ENCODE data around the gene TTC7B.

The TTC7B gene

DNA sequence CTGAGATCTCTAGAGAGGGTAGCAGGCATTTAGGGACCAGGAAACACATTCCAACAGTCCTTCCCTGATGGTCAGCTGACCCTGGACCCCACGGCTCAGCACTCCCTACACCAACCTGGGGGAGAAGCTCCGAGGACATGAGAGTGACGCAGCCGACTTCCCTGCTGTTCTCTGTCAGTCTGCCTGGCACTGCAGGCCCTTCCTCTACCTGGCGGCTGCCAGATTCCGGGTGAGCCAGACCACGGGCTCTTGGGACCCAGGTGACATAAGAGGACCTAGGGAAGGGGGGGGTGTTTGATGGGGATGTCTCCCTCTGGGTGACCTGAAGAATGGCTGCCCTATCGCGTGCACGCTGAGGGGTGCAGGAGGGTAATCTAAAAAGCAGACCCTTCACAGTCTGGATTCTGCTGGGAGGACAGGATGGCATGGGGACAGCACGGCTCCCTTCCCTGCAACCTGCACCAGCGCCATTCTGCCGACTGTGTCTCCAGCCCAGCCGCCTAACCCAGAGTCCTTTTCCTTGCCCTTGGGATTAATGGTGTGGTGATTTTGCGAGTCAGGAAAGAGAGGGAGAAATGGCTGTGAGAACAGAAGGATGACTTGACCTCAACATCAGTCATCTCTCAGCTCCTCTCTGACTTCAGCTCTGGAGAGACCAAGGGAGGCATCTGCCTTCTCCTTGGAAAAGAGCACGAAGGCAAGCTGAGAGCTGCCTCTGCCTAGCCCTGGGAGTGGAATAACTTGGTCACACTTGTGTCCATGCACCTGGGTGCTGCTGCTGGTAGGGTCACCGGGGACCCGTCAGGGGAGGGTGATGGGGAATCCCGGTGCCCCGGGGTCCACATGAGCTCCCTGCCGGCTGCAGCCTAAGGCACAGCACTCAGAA is 260.9 kb downstream of the TTC7B start:
- TF ChIP-seq, protein P1, sequence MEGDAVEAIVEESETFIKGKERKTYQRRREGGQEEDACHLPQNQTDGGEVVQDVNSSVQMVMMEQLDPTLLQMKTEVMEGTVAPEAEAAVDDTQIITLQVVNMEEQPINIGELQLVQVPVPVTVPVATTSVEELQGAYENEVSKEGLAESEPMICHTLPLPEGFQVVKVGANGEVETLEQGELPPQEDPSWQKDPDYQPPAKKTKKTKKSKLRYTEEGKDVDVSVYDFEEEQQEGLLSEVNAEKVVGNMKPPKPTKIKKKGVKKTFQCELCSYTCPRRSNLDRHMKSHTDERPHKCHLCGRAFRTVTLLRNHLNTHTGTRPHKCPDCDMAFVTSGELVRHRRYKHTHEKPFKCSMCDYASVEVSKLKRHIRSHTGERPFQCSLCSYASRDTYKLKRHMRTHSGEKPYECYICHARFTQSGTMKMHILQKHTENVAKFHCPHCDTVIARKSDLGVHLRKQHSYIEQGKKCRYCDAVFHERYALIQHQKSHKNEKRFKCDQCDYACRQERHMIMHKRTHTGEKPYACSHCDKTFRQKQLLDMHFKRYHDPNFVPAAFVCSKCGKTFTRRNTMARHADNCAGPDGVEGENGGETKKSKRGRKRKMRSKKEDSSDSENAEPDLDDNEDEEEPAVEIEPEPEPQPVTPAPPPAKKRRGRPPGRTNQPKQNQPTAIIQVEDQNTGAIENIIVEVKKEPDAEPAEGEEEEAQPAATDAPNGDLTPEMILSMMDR (IDR thresholded peaks at IDR 0.05) = no peak

DNA sequence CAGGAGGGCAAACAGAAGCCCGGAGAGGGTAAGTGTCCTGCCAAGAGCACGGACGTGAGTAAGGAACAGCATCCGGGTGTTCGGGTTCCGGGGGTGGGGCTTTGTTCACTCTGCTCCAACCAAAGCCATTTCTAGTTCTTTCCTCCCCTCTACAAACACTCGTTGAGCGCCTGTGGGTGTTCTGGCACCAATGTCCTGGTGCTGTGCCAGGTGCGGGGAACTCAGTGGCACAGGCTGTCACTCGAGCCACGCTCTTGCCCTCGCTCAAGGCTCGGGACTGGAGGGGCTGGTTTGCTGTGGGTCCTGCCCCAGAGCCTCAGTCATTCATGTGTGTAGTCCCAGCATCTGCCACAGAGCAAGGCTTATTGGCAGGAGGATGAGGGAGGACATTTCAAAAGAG is 261.9 kb downstream of the TTC7B start:
- TF ChIP-seq, protein P1 (IDR thresholded peaks at IDR 0.05) = no peak

DNA sequence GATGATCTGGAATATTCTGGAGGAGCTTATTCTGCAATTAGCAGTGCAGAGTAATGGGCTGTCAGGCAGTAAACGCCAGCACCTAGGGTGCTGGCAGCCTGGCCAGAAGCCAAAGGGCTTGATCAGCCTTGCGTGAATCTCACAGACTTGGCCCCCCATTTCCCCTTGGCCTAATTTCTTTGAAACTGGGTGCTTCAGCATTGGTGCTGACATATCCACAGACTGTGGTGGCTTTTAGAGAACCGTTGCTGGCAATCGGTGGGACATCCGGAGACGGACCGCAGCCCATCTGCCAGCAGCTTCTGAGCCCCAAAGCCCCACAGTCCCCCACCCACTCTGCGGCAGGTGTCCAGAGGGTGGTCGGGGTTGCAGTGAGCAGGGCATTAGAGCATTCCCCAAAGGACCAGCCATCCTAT is 262.3 kb downstream of the TTC7B start:
- TF ChIP-seq, protein P1 (IDR thresholded peaks at IDR 0.05) = no peak

DNA sequence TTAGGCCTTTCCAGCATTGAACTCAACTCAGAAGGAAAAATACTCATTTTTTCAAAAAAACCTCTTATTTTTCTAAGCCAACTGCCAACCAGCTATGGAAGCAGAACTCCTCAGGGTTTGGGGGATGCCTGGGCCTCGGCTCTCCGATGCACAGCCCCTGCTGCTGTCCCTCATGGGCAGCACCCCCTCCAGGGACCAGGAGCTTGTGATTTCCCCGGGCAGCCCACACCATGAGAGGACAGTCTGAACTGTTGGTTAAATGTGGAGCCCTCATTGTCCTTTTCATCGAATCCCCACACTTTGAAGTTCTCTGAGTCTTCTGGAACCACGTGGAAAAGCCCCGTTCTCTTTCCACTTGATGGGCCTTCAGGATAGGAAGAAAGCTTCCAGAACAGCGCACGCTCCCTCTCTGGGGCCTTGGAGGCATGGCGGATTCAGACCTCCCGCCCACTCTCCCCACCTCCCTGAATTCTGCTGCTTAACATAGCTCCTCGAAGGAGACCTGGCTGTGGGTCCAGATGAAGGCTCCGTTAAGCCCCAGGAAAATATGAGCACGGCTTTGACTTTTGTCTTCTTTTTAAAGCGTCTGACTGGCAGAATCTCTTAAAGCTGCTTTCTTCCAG is 262.8 kb downstream of the TTC7B start:
- TF ChIP-seq, protein P1 (IDR thresholded peaks at IDR 0.05) = no peak

DNA sequence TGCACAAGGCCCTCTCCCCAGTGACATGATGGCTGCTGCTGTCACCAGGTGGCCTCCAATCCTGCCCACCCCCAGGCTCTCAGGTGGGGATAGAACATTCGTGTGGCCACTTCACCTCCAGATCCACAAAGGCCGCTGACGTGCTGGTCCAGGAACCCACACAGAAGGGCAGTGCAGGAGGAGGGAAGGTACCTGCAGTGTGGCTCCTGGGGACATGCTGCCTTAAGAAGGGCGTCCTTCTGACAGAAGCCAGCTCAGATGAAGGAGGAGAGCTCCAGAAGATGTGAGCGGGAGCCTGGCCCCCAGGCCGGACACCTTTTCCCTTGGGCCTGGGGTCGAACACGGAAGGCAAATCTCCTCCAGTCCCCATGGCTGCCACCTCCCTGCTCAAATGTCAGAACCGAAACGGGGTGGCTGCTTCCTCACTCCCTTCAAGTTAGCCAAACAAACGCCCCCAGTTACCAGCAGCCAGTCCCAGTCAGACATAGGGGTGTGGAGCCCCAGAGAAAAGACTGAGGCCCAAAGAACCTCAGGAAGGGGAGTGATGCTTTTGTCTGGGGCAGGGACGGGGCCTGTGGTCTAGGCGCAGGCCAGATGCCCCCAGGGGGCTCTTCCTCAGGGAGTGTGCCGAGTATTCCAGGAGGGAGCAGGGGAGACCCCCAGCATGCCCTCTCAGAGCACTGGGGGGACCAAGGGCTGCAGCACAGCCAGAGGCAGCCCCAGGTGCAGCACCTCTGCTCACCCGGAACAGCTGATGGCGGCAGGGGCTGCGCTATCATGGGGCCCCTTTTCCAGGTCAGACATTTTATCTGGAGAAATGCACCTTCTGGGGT is 263.5 kb downstream of the TTC7B start:
- TF ChIP-seq, protein P1 (IDR thresholded peaks at IDR 0.05) = no peak

DNA sequence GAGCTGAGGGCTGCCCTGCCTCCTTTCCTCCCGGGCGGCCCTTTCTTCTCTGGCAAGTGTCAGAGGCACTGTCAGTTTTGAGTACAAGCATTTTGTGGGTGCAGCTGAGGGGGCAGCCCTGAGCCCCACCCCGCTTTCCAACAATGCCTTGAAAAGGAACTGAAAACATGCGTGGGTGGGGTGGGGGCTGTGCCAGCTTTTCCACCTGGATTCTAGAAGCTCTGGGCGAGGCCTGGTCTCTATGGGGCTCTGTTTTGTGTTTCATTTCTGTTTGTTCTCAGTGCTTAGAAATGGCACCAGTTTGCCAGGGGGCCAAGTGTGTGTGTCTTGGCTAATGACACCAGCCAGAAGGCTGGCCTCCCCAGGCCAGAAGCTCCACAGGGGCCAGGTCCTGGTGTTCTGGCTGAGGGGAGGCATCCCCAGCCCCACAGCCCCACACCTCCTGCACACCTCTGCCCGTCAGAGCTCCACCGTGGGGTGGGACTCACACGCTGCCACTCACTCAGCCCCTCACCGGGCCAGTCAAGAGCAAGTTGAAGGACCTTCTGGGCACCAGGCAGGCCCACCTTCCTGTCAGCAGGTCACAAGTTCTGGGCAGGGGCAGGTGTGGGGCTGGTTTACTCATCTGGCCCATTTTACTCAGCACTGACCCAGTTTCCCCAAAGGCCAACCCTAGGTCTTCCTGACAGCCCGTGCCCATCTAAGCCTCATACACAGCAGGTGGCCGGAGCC is 264.3 kb downstream of the TTC7B start:
- TF ChIP-seq, protein P1 (IDR thresholded peaks at IDR 0.05) = no peak

Measured in LNCAP (cell line).